Sciatic nerve (tissue), 2 donors: ENCODE measurements around the gene SLC30A5. TPM values are rescaled to one million over a fixed set of nuclear protein-coding genes. Genes with fewer than 3 reads are reported as not detected.
"Not testable (repeated sequence)": the region's sequence is repeated elsewhere in the genome, so short reads cannot be mapped to it uniquely, and the experiment has no call there.

ENCODE experiments used
- ATAC-seq: fragments of 200-7000 bp; cut with Tn5 transposase; one replicate; pipeline ENCODE4 v1.9.1; 2020; ENCODE audit warnings: mild to moderate bottlenecking, moderate library complexity
- DNase-seq: peaks from one replicate; pipeline ENCODE4 v3.0.0-alpha.2; 2020; ENCODE audit warnings: low spot score
- intact Hi-C: fragments of 100-400 bp; cut with DNase I; formaldehyde crosslinking; loops from one replicate; pipeline ENCODE4 v1.14.2; 2022
- total RNA-seq: library from RNA; stranded (reverse); fragmentation: NEBNext Ultra II Directional; extraction: Animal tissue kit (Norgen Biotek cat#: 25700); gene quantifications from one replicate; pipeline ENCODE4 v1.2.1, GENCODE V29; 2021
- donor health status: DM: no; HTN: no; CAD: no.
- donor health status: DM: no; HTN: no; CAD: no.

The SLC30A5 gene
- total RNA-seq, result 41.2 TPM

DNA sequence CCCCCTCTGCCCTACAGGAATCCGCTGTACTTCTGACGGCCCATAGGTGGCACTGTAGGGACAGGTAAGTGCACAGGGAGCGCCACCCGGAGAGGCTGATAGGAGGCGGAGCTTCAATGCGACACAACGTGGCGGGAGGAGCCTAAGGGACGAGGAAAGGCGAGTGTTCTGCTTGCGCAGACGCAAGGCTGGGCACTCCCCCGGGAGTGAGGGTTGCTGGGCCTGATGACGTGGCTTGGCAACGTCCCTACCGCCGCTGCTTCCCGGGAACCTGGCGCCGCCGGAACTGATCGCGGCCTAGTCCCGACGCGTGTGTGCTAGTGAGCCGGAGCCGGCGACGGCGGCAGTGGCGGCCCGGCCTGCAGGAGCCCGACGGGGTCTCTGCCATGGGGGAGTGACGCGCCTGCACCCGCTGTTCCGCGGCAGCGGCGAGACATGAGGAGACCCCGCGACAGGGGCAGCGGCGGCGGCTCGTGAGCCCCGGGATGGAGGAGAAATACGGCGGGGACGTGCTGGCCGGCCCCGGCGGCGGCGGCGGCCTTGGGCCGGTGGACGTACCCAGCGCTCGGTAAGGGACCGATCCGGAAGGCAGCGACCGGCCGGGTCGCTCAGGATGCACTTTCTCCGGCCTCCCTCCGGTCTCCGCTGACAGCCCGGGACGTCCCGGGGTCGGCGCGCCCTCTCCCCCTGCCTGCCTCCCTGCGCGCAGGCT lies at the start of gene SLC30A5:
SLC30A5 (plus strand) TSS at position 244 of the 712 bp plus-strand sequence; CDS start at position 486, 242 bp downstream.
- intact Hi-C loops, result no loop called here
- peak; percentile 100 for ATAC-seq
- DNase-seq, result peak; percentile 99

DNA sequence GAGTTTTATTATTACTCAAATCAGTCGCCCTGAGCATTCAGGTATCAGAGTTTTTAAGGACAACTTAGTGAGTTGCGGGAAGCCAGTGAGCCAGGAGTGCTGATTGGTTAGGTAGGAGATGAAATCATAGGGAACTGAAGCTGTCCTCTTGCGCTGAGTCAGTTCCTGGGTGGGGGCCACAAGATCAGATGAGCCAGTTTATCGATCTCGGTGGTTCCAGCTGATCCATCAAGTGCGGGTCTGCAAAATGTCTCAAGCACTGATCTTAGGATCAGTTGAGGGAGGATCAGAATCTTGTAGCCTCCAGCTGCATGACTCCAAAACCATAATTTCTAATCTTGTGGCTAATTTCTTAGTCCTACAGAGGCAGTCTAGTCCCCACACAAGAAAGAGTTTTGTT lies 48.6 kb upstream of the SLC30A5 start:
- ATAC-seq, DNase-seq, intact Hi-C loops: not testable (repeated sequence)

DNA sequence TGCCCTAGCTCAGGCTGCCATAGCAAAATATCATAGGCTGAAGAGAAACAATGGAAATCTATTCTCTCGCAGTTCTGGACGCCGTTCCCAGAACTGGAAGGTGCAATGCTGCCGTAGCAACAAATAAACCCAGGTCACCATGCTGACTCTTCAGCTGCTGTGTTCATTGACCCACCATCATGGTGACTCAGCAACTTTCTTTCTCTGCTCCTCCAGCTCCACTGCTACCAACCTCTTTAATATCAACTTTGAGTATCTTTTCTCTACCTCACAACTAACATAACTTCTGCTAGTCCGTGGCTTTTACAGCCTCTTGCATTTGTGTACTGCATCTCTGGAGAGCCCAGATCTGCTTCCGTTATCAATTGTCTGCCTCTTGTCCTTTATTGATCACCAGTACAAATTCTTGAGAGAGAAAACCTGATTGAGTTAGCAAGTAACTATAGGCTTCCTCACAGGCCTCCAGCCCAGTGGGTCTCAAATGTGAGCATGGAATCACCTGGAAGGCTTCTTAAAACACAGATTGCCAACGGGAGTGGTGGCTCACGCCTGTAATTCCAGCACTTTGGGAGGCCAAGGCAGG lies 47.3 kb upstream of the SLC30A5 start:
- DNase-seq (no peak), ATAC-seq (no peak)
- intact Hi-C loops, result no loop called here

DNA sequence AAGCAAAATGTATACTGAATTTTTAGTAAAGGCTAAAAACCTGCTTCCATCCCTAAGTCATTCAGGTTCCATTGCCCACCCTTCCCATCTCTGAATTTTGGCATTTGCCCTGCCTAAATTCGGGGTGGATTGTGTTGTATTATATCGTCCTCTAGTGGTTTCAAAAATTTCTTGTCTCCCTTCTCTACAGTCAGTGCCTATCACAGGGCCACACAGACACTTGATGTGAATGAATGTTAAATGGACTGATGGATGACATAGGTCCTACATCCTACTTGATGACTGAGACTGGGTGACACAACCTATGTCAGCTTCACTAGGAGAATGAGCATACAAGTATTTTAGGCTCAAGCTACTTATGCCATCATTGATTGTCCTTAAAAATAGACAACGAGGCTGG lies 45.6 kb upstream of the SLC30A5 start:
- intact Hi-C loops, result no loop called here
- DNase-seq (no peak), ATAC-seq (no peak)

DNA sequence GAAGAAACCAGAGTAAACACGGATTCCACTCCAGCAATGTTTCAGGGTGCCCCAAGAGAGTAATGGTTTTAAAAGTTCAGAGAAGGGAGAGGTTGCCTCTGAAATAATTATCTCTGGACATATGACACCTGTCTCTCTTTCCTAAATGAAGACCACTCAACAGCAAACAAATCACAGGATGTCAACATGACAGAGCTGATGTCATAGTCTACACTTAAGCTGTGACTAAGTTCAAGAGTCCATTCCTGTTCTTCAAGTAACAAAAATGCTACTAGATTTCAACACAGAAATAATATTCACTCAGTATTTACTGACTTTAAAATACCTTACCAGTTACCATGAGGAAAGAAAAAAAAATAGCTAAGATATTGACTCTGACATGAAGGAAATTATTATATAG lies 44.7 kb upstream of the SLC30A5 start:
- ATAC-seq (no peak), DNase-seq (no peak)
- intact Hi-C loops, result no loop called here

DNA sequence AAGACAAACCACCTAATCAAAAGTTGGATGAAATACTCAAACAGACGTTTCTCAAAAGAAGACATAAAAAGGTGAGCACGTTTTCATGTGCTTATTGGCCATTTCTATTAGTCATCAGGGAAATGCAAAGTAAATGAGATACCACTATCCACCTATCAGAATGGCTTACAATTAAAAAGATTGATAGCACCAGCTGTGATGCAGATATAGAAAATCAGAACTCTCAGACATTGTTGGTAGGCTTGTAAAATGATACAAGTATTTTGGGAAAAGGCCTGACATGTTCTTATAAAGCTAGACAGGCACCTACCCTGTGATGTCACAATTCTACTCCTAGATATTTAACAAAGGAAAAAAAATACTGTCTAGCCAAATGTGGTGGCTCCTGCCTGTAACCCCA lies 44.0 kb upstream of the SLC30A5 start:
- intact Hi-C loops, result no loop called here
- DNase-seq (no peak), ATAC-seq (no peak)

DNA sequence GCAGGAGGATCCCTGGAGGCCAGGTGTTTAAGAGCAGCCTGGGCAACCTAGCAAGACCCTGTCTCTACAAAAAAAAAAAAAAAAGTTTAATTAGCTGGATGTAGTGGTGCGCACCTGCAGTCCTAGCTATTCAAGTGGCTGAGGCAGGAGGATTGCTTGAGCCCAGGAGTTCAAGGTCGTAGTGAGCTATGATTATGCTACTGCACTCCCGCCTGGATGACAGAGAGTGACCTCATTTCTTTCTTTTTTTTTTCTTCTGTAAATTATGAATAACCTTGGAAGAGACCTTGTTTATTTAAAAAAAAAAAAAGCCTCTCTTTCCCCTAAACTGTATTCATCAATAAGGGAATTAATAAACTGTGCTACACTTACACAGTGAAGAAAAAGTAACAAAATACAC lies 43.6 kb upstream of the SLC30A5 start:
- DNase-seq (no peak), ATAC-seq (no peak)
- intact Hi-C loops, result no loop called here

DNA sequence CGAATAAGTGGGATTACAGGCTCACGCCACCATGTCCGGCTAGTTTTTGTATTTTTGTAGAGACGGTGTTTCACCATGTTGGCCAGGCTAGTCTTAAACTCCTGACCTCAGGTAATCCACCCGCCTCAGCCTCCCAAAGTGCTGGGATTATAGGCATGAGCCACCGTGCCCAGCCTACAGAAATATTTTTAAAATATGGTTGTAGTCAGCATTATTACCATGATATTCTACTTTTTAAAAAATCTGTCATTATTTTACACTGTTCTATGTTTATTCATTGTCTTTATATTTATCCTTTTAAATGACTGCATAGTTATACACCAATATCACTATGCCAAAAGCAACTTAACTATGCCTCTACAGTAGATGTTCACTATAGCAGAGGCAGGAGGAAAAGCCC lies 41.6 kb upstream of the SLC30A5 start:
- intact Hi-C loops, result no loop called here
- ATAC-seq (no peak), DNase-seq (no peak)

DNA sequence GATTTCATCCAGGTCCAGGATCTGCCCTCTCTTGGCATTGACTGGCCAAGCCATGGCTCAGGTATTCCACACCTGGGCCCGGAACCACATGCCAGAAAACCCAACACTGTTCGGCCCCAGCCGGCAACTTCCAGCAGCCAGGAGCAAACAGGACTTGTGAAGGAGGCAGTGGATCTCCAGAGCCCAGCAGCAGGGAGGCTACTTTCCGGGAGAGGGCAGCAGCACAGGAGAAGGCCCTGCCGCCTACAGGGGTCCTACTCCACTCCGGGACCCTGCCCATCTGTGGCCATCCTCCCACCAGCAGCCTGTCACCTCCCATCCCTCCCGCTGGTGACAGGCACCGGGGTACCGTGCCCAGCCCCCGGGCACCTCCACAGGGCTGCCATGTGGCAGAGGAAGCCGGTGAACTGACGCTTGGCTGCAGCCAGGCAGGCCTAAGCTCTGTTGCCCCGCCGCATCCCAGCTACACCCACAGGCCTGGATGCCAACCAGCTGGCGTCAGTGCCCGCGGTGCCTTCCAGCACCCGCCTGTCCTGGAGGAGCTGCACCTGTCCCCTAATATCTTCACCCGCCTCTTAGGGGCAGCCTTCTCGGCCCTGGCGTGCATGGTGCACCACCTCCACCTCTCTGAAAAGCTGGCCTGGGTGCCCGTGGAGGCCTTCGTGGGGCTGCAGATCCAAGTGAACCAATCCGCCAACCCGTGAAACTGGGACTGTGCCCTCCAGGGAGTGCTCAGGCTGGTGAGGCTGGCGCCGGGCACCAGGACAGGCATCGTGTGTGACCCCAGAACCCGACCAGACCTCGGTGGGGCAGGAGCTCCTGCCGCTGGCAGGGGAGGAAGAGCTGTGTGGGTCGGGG lies 18.9 kb upstream of the SLC30A5 start:
- intact Hi-C loops, result no loop called here
- ATAC-seq, result peak; percentile 10
- DNase-seq, result no peak

DNA sequence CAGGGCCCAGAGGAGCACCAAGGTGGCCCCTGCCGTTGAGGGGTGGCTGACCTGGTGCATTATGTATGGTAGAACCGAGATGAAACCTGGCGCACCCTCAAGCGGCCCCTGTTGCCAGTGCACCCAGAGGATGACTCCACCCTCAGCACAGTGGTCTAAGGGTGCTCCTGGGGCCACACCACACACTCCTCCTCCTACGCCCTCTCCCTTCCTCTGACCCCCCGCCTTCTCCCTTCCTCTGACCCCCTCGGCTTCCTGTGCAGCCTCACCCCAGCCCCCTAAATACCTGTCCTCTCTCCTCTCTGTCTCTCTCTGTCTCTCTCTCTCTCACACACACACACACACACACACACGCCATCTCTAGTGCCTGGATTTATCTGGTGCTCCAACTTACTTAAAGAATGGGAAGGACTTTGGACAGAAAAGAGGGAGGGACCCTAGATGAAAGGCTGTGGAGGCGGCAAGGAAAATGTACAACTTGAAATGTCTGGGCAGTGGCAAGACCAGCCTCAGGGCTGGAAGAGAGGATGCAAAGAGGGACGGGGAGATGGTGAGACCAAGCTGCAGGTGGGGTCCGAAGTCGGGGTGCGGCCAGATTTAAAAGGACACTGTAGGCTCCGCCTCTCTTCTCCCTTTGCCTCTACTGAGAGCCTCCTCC lies 18.2 kb upstream of the SLC30A5 start:
- intact Hi-C loops, result no loop called here
- peak; percentile 22 for ATAC-seq

DNA sequence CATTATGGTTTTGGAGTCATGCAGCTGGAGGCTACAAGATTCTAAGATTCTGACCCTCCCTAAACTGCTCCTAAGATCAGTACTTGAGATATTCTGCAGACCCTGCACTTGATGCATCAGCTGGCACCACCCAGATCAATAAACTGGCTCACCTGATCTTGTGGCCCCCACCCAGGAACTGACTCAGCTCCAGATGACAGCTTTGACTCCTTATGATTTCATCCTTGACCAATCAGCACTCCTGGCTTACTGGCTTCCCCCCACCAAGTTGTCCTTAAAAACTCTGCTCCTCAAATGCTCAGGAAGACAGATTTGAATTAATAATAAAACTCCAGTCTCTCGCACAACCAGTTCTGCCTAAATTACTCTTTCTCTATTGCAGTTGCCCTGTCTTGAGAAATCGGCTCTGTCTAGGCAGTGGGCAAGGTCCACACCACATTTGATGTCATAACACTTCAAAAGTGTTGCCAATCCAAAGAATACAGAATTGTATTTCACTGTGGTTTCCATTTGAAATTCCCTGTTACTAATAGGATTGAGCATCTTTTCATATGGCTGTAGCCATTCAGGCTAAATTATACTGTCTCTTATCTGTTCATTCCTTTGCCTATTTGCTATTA lies 14.8 kb upstream of the SLC30A5 start:
- no peak for ATAC-seq
- intact Hi-C loops, result no loop called here
- DNase-seq, result no peak

More for the DNA sequence above, 18.2 kb upstream of the SLC30A5 start:
- no peak for DNase-seq

DNA sequence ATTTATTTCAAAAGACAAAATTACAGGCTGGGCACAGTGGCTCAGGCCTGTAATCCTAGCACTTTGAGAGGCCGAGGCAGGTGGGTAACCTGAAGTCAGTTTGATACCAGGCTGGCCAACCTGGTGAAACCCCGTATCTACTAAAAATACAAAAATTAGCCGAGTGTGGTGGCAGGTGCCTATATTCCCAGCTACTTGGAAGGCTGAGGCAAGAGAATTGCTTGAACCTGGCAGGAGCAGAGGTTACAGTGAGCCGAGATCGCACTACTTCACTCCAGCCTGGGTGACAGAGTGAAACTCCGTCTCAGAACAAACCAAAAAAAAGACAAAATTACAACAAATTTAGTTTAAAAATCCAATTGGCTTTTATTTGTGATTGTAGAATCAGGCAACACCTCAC lies 14.3 kb upstream of the SLC30A5 start:
- no peak for DNase-seq
- no peak for ATAC-seq
- intact Hi-C loops, result no loop called here

DNA sequence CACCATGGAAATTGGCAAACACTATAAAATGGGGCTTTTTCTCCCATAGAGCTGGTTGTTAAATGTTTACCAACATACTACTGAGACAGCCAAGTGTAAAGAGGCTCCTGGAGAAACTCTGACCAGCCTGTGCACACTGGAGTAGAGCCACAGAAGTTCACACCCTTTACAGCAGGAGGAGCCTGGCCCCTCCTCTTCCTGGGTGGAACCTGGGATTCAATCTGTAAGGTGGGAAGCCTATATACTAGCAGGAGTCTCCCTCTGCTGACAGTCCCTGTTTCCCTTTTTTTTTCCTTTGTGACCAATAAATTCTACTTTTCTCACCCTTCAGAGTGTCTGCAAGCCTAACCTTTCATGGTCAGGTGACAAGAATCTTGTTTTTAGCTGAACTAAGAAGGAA lies 10.4 kb upstream of the SLC30A5 start:
- DNase-seq, result no peak
- ATAC-seq, result no peak
- intact Hi-C loops, result no loop called here

DNA sequence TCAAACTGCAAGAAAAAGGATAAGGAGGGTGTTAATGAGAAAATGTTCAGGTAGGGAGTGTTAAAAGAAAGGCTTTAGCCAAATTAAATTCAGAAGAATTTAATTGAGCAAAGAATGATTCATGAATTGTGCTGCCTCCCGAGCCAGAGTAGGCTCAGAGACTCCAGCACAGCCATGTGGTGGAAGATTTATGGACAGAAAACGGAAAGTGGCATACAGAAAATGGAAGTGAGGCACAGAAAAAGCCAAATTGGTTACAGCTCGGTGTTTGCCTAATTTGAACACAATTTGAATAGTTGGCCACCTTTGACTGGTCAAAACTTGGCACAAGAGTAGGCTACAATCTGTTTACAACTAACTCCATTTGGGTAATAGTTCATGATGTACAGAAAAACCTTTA lies 9.6 kb upstream of the SLC30A5 start:
- intact Hi-C loops, result no loop called here
- DNase-seq (no peak), ATAC-seq (no peak)

DNA sequence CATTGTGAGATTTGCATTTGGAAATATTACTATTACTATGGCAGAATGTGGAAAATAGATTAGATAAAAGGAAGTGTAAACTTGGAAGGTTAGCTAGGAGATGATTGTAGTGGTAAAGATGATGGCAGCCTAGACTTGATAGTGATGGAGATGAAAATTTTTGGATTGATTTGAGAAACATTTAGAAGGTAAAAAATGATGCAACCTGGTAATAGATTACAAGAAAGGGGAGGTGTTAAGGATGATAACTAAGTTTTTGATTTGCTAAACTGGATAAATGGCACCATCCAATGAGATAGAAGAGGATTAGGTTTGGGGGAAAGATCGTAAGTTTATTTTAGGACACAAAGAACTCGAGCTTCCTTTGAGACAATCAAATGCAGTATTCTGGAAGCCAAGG lies 8.9 kb upstream of the SLC30A5 start:
- ATAC-seq (no peak), DNase-seq (no peak)
- intact Hi-C loops, result no loop called here

DNA sequence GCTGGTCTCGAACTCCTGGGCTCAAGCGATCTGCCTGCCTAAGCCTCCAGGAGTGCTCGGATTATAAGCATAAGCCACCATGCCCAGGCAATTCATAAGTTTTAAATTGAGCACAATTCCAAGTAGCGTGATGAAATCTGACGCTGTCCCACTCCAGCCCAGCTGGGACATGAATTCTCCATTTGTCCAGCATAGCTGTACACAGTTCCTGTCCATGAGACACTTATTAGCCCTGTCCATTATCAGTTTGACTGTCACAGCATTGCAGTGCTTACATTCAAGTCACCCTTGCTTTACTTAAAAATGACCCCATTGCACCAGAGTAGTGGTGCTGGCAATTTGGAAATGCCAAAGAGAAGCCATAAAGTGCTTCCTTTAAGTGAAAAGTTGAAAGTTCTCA lies 7.6 kb upstream of the SLC30A5 start:
- DNase-seq (no peak), ATAC-seq (no peak)

DNA sequence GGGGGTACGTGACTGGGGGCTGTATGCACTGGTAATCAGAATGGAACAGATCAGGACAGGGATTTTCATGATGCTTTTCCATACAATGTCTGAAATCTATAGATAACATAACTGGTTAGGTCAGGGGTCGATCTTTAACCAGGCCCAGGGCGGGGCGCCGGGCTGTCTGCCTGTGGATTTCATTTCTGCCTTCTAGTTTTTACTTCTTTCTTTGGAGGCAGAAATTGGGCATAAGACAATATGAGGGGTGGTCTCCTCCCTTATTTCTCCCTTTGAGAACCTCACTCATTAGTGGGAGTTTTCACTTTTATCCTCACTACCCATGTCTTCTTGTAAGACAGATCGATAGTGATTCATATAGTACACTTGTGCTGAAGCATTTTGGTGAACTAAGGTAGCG lies 5.8 kb upstream of the SLC30A5 start:
- DNase-seq, intact Hi-C loops, ATAC-seq: not testable (repeated sequence)

More for the DNA sequence above, 7.6 kb upstream of the SLC30A5 start:
- intact Hi-C loops, result no loop called here

DNA sequence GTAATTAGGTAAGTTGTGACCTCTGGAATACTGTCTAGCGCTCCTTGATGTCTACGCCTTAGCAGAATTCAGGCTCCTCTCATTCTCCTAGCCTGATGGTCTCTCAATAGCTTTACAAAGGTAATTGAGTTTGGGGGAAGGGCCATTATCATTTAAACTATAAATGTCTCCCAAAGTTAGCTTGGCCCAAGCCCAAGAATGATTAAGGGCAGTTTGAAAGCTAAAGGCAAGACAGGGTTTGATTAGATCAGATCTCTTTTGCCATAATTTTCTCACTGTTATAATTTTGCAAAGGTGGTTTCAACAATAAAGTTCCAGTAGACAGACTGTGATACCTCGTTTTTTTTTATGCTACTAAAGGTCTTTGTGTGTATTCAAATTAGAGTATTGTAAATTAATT lies 3.7 kb upstream of the SLC30A5 start:
- DNase-seq (no peak), ATAC-seq (no peak)
- intact Hi-C loops, result no loop called here

DNA sequence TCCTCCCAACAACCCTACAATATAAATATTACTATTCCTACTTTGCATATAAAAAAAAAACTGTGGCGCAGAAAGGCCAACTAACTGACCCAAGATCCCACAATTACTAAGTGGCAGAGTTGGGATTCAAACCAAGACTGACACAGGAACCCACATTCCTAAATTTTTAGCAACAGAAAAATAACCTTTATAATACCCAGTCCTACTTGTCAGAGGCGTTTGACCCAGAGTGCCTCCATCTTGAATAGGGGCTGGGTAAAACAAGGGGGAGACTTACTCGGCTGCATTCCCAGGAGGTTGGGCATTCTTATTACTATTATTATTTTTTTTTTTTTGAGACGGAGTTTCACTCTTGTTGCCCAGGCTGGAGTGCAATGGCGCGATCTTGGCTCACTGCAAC lies 2.0 kb upstream of the SLC30A5 start:
- DNase-seq (no peak), ATAC-seq (no peak)
- intact Hi-C loops, result no loop called here
